ENCODE results near the gene CMKLR1.

DNA sequence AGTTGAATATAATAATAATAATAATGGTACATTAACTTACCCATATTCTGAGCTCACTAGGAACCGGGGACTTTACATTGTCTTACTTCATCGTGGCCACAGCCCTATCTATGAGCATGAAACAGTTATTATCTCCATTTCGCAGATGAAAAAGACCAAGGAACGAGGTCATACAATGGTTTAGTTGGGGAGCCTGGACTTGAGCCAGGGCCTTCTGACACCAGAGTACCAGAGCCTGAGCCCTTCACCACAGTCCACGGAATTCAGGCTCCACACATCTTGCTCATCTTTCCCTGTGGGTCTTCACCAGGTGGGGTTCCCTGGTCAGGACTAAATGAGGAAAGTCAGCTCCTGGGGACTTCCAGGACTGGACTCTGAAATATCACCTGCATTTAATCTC is 31.3 kb upstream of the CMKLR1 start:
- no peak for TF ChIP-seq EZH2 (IDR thresholded peaks at IDR 0.05)
- no peak for TF ChIP-seq POLR2AphosphoS5 (IDR thresholded peaks at IDR 0.05; ENCODE audit: borderline replicate concordance, low read depth, low read length)

Data from SK-N-MC (cell line).